Neutrophil (primary cell): ENCODE data around the gene BAZ2B.

Source experiments
- H3K27ac ChIP-seq: fragments of 200-600 bp; sonication (generic); 2 replicates; pipeline ENCODE4 v1.5.1; 2016; ENCODE audit warnings: mild to moderate bottlenecking, moderate library complexity
- H3K27me3 ChIP-seq: fragments of 200-600 bp; sonication (generic); 2 replicates; pipeline ENCODE4 v1.6.0; 2016; ENCODE audit warnings: mild to moderate bottlenecking
- H3K36me3 ChIP-seq: fragments of 200-600 bp; sonication (generic); 2 replicates; pipeline ENCODE4 v1.5.1; 2017
- H3K4me1 ChIP-seq, 2 experiments: fragments of 200-600 bp in 1 of 2; sonication (generic) in 1 of 2; 1 replicate in 1 of 2; 2 replicates in 1 of 2; pipeline versions ENCODE4 v1.5.1 to v1.6.1; 2013 to 2016; ENCODE audit warnings: low read depth in 1 of 2, low read length in 1 of 2, mild to moderate bottlenecking in 1 of 2, moderate library complexity in 1 of 2; ENCODE audit not compliant: control insufficient read depth in 1 of 2, insufficient read depth in 1 of 2
- H3K4me3 ChIP-seq, 2 experiments: fragments of 200-600 bp in 1 of 2; sonication (generic) in 1 of 2; 1 replicate in 1 of 2; 2 replicates in 1 of 2; pipeline ENCODE4 v1.5.1; 2013 to 2016; ENCODE audit warnings: low read depth in 1 of 2, low read length in 1 of 2, mild to moderate bottlenecking in 1 of 2, moderate library complexity in 1 of 2
- H3K9me3 ChIP-seq: fragments of 200-600 bp; sonication (generic); 2 replicates; pipeline ENCODE4 v1.5.1; 2016
- CTCF ChIP-seq: fragments of 200-600 bp; sonication (generic); IDR thresholded peaks from 2 replicates; pipeline ENCODE4 v1.5.1; 2016; ENCODE audit warnings: antibody characterized with exemption

Gene BAZ2B

GRCh38 chr2:159381574-159381973 lies 234.8 kb downstream of the BAZ2B start:
- Histone ChIP-seq H3K4me3 (no peak overlapping the region), H3K27me3 (no peaks in the 10 kb centered on the region), H3K9me3 (no peaks in the 10 kb centered on the region), H3K4me1 (peaks cover 6 to 8% of the 10 kb centered on the region in 2 experiments), H3K27ac (no peak overlapping the region), H3K36me3 (peaks cover 91% of the 10 kb centered on the region)
- TF ChIP-seq CTCF: no peak

- H3K27me3 ChIP-seq: no peaks in the 10 kb centered on the region
- H3K36me3 ChIP-seq: peaks cover 86% of the 10 kb centered on the region
- no peaks in the 10 kb centered on the region for H3K9me3 ChIP-seq
- peaks cover 6 to 8% of the 10 kb centered on the region in 2 experiments for H3K4me1 ChIP-seq
- no peak overlapping the region for H3K4me3 ChIP-seq
- TF ChIP-seq CTCF: no peak
- peak overlapping the region; percentile 23 for H3K27ac ChIP-seq
These were observed 235.6 kb downstream of the BAZ2B start for GRCh38 chr2:159380685-159381239.

- TF ChIP-seq CTCF: no peak
- H3K4me3 ChIP-seq: no peak overlapping the region
- peak overlapping the region; percentile 14 for H3K27ac ChIP-seq
- no peaks in the 10 kb centered on the region for H3K9me3 ChIP-seq
- peaks cover 86% of the 10 kb centered on the region for H3K36me3 ChIP-seq
- H3K27me3 ChIP-seq: no peaks in the 10 kb centered on the region
- peaks cover 6 to 8% of the 10 kb centered on the region in 2 experiments for H3K4me1 ChIP-seq
These were observed 237.2 kb downstream of the BAZ2B start for GRCh38 chr2:159379181-159379580.

GRCh38 chr2:159375241-159375640 lies 241.1 kb downstream of the BAZ2B start:
- peaks cover 86% of the 10 kb centered on the region for H3K36me3 ChIP-seq

GRCh38 chr2:159371506-159371905 lies 244.8 kb downstream of the BAZ2B start:
- TF ChIP-seq CTCF: no peak
- peaks cover 89% of the 10 kb centered on the region for H3K36me3 ChIP-seq
- H3K4me3 ChIP-seq: no peak overlapping the region
- no peaks in the 10 kb centered on the region for H3K27me3 ChIP-seq
- no peaks in the 10 kb centered on the region for H3K4me1 ChIP-seq
- H3K9me3 ChIP-seq: no peaks in the 10 kb centered on the region
- no peak overlapping the region for H3K27ac ChIP-seq

More at GRCh38 chr2:159375241-159375640, 241.1 kb downstream of the BAZ2B start:
- H3K4me1 ChIP-seq: no peaks in the 10 kb centered on the region
- H3K9me3 ChIP-seq: no peaks in the 10 kb centered on the region
- no peak overlapping the region for H3K4me3 ChIP-seq
- no peak overlapping the region for H3K27ac ChIP-seq
- TF ChIP-seq CTCF: no peak
- no peaks in the 10 kb centered on the region for H3K27me3 ChIP-seq
